HG03354 (cell line): ENCODE results near the gene NUBPL.
"Not testable (repeated sequence)": the region's sequence is repeated elsewhere in the genome, so short reads cannot be mapped to it uniquely, and the experiment has no call there.

Experiments
- ATAC-seq: cut with Tn5 transposase; IDR thresholded peaks from one replicate; pipeline ENCODE4 v1.9.1; 2021; ENCODE audit warnings: mild to moderate bottlenecking; ENCODE audit not compliant: unreplicated experiment, poor library complexity, severe bottlenecking

Gene NUBPL

DNA sequence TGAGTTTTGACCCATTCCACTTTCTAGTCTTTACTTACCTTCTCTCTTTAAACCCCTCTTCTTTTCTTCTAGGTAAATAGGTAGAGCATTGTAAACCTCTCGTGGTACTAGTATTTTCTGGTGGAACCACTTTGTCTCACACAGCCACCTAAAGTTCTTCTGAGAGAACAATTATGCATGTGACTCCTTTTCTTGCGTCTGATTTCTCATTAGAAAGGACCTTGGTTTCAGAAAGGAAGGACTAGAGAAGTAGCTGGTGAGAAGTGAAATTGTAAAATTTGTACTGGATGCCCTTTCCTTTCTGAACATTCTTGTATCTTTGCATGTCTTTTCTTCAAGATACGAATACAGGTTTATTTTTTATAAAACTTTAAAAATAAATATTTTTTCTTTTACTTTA is 99.0 kb downstream of the NUBPL start:
- ATAC-seq = peak; percentile 68

DNA sequence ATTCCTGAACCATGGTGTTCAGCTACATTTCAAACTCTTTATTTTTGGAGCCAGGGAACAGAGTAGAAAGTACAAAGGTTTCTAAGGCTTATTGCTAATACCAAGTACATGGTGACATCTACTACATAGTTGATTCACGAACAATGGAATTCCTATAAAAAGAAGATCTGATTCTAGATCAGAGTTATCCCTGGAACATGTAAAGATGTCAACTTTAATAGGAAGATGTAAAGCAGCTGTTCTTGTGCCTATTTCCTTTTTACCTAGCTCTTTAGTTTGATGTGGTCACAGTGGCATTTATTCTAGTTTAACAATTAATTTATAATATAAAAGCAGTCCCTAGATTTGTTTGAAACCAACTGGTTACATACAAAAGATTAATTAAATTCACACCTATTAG is 99.5 kb downstream of the NUBPL start:
- no peak for ATAC-seq

DNA sequence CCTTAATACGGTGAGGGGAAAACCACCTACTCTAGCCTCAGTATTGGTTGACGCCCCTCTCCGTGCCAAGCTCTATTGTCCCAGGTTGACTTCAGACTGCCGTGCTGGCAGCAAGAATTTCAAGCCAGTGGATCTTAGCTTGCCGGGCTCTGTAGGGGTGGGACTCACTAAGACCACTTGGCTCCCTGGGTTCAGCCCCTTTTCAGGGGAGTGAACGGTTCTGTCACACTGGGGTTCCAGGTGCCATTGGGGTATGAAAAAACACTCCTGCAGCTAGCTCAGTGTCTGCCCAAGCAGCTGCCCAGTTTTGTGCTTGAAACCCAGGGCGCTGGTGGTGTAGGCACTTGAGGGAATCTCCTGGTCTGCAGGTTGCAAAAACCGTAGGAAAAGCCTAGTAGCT is 107.1 kb downstream of the NUBPL start:
- ATAC-seq = no peak

DNA sequence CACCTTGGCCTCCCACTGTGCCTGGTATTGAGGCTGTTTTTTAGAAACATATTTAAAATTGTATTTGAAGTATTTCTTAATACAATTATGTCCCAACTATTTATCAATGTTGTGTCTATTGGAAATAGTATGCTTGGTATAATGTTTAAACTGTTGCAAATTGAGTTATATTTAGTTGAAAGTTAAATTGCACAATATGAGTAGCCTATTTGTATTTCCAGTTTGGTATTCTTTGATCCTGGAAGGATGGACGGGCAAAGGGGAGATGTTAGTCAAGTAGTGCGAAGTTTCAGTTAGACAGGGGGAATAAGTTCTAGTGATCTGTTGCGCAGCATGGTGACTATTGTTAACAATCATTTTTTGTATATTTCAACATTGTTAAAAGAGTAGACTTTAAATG is 111.5 kb downstream of the NUBPL start:
- no peak for ATAC-seq

DNA sequence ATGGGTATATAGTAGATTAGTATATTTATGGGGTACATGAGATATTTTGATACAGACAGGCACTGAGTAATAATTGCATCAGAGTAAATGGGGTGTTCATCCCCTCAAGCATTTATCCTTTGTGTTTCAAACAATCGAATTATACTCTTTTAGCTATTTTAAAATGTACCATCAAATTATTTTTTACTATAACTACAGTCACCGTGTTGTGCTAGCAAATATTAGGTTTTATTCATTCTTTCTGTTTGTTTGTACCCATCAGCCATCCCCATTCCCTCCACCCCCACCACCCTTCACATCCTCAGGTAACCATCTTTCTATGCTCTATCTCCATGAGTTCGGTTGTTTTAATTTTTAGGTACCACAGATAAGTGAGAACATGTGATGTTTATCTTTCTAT is 115.8 kb downstream of the NUBPL start:
- no peak for ATAC-seq

DNA sequence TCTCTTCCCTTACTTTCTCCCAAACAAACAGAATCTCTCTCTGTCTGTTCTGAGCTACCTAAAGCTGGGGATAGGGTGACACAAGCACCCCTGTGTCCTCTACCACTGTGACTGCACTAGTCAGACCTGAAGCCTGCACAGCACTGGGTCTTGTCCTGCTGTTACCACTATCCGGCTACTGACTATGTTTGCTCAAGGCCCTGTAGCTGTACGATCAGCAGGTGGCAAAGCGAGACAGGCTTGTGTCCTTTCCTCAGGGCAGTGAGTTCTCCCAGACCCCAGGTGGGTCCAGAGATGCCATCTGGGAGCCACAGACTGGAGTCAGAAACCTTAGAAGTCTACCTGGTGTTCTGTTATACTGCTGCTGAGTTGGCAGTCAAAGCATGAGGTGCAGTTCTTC is 116.4 kb downstream of the NUBPL start:
- ATAC-seq = no peak

DNA sequence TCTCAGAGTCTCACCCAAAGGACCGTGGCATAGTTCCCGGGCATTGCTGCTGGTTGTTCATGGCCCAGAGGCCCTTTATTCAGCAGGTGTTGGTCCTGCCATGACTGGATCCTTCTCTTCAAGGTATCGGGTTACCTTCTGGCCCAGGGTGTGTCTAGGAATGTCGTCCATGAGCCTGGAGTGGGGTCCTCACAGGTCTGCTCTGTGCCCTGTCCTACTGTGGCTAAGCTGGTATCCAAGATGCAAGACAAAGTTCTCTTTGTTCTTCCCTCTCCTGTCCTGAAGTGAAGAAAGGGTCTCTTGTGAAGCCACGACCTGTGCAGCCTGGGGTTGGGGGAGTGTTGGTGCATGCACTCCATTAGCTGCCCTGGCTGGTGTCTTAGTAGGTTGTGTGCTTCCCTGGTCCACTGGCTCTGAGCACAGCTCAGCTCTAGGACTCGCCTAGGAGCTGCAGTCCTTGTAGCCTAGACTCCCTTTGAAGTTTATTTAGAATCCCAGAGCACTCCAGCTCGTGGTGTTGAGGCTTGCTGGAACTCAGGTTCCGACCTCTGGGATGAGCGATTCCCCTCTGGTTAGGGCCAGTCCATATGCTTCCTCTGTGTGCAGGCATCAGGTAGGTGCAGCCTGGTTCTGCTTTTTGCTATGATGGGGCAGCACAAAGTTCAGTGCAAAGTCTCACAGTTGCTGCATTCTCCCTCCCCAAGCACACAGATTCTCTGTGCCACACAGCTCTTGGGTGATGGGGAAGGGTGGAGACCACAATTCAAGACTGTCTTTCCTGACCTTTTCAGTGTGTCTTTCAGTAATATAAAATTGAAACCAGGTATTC is 117.4 kb downstream of the NUBPL start:
- ATAC-seq = no peak

DNA sequence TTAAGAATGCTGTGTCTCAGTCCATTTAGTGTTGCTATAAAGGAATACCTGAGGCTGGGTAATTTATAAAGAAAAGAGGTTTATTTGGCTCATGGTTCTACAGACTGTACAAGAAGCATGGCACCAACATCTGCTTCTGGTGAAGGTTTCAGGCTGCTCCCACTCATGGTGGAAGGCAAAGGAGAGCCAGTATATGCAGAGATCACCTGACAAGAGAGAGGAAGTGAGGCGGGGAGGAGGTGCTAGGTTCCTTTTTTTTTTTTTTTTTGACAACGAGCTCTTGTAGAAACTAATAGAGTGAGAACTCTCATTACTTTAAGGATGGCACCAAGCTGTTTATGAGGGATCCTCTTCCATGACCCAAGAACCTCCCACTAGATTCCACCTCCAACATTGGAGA is 121.6 kb downstream of the NUBPL start:
- ATAC-seq = no peak

DNA sequence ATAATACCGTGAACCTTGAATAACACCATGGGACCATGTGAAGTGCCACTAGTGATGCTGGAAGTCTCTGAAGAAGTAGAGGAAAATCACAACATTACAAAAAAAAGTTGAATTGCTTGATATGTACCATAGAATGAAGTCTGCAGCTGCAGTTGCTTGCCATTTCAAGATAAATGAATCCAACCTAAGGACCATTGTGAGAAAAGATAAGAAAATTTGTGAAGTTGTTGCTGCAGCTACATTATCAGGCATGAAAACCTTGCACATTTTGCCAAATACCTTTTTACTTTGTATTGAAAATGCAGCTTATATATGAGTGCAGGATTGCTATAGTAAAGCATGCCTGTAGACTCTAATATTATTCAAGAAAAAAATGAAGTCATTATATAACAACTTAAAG is 126.5 kb downstream of the NUBPL start:
- ATAC-seq = no peak

DNA sequence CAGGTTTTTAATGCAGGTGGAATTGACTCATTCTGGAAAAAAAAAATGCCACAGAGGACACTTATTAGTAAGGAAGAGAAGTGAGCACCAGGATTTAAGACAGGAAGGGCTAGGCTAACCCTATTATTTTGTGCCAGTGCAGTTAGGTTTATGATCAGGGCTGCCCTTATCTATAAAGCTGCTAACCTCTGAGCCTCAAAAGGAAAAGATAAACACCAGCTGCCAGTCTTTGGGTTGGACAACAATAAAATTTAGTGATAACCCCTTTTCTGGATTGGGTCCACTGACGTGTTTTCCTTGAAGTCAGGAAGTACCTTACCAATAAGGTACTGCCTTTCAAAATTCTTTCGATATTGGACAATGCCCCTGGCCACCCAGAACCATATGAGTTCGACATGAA is 128.9 kb downstream of the NUBPL start:
- no peak for ATAC-seq

DNA sequence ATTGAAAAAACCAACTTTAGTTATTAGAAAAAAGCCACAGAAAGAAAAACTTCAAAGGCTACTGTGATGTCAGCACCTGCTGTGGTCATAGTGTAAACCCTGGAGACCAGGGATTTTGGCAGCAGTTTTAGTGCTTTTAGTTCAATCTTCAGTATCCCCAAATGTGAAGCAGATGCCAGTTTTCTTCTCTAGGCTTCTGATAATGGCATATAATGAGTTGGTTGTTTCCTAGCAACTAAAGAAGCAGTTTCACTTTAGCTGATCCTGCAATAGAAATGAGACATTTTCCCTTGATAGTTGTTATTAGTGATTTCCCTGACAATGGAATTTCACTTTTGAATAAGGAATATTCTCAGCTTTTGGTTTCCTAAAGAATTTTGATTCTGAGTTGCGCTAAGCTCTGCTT is 131.2 kb downstream of the NUBPL start:
- no peak for ATAC-seq

DNA sequence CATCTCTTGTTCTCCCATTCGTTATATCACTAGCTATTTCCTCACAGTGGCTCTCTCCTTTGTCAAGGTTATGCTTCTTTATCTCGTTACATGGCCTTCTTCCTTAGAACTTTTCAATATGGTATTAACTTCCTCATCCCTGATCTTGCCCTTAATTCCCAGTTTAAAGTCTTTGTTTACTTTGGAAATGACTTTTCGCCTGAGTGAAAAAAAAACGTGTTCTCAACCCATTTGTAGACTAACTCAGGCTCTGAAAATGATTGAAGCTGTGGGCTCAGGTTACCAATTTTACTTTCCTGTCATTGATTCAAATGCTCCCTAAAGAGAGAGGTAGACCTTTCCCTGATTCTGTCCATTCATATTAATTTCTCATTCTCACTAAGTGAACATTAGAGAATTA is 135.2 kb downstream of the NUBPL start:
- no peak for ATAC-seq

DNA sequence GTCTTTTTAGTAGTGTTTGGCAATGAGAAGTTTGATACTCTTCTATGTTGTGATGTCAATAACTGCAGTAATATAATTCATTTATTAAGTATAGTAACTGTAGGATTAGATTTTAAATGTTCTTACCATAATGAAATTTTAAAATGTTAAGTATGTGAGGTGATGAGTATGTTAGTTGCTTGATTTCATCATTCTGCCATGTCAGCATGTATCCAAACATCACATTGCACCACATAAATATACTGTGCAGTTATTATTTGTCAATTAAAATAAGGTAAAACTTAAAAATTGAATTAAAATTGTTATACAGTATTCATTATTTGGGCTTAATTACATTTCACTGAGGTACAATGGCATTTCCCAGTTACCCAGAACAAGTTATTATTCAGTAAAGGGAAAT is 138.6 kb downstream of the NUBPL start:
- no peak for ATAC-seq

DNA sequence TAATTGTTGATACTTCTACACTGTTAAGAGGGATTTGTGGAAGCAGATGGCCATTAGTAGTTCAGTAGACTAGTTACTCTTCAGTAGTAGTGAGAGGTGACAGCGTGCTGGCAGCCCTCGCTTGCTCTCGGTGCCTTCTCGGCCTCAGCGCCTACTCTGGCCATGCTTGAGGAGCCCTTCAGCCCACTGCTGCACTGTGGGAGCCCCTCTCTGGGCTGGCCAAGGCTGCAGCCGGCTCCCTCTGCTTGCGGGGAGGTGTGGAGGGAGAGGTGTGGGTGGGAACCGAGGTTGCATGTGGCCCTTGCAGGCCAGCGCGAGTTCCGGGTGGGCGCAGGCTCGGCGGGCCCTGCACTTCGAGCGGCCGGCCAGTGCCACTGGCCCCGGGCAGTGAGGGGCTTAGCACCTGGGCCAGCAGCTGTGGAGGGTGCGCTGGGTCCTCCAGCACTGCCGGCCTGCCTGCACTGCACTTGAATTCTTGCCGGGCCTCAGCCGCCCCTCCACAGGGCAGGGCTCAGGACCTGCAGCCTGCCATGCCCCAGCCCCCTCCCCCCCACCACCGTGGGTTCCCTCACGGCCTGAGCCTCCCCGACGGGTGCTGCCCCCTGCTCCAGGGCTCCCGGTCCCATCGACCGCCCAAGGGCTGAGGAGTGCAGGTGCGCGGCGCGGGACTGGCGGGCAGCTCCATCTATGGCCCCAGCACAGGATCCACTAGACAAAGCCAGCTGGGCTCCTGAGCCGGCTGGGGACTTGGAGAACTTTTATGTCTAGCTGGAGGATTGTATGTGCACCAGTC is 139.3 kb downstream of the NUBPL start:
- no peak for ATAC-seq

DNA sequence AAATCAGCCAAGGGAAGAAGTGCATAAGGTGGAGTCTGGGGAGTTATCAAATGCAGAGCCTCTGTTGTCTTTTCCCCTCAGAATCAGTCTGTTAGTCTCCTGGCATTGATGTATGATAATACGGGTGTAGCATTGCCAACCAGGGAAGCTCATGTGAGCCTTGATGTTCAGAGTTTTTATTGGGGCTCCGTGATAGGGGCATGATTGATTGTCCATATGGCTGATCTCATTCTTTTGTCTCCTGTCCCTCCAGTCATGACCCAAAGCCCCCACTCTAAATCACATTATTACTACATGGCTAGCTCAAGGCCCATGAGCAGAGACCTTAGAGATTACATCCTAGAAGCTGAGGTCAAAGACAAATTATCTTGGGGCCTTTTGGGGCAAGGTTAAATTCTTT is 140.9 kb downstream of the NUBPL start:
- no peak for ATAC-seq

DNA sequence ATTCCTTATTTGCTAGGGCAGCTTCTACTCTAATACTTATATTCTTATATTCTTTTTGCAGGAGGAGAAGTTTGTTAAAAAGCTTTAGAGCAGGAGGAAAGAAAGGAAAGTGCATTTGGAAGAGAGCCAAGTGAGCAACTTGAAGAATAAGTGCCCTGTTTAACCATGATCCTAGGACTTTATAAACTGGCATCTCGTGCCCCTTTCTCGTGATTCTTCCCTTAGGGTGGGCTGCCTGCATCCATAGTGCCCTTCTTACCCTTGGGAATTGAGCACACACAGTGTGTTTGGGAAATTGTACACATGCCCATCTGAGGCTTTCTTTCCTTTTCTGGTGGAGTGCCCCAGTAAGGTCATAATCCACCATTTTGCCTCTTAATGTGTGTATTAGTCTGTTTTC is 141.9 kb downstream of the NUBPL start:
- no peak for ATAC-seq

DNA sequence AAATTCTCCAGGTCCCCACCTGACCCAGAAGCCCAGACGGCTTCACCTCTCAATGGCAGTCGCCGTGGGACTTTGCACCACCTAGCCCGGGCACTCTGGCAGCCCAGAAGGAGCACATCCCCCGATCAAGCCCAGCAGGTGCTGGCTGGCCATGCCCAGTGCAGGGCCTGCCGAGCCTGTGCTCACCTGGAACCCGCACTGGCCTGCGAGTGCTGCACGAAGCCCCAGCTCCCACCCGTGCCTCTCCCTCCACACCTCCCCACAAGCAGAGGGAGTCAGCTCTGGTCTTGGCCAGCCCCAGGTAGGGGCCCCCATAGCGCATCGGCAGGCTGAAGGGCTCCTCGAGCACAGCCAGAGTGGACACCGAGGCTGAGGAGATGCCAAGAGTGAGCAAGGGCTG is 144.5 kb downstream of the NUBPL start:
- no peak for ATAC-seq

DNA sequence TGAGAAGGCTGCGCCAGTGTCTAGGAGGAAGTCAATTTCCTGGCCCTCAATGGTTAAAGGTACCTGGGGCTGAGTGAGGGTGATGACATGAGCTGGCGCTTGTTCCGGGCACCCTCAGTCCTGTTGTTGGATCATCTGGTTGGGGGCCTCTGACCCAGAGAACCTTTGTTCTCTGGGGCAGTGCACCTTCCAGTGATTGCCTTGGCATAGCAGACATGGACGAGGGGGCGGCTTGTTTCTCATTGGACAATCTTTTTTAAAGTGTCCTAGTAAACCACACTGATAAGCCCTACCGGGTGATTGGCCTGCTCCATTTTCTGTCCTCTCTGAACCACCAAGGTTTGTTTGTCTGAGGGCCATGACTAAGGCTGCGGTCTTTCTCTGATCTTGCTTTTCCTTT is 147.5 kb downstream of the NUBPL start:
- not testable (repeated sequence) for ATAC-seq

DNA sequence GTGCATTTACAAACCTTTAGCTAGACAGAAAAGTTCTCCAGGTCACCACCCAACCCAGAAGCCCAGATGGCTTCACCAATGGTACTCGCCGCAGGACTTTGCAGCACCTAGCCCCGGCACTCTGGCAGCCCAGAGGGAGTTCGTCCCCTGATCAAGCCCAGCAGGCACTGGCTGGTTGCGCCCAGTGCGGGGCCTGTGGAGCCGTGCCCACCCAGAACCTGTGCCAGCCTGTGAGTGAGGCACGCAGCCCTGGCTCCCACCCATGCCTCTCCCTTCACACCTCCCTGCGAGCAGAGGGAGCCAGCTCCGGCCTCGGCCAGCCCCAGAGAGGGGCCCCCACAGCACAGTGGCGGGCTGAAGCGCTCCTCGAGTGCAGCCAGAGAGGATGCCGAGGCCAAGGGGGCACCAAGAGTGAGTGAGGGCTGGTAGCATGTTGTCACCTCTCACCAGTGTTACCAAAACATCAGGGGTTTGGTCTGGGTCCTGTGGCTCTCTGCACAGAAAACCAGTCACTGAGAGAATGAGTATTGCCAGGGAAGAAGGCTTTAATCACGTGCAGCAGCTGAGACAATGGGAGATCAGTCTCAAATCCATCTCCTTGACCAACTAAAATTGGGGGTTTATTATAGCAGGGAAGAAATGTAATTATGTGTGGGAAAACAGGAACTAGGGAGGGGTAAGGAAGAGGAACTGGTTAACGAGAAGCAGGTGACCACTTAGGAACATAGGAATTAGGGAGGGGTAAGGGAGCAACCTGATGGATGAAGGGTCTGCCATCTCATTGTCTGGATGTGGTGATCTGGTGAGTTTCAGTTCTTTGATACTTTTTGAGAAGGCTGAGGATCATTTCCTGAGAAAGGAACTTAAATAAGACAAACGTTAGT is 151.3 kb downstream of the NUBPL start:
- ATAC-seq = no peak

DNA sequence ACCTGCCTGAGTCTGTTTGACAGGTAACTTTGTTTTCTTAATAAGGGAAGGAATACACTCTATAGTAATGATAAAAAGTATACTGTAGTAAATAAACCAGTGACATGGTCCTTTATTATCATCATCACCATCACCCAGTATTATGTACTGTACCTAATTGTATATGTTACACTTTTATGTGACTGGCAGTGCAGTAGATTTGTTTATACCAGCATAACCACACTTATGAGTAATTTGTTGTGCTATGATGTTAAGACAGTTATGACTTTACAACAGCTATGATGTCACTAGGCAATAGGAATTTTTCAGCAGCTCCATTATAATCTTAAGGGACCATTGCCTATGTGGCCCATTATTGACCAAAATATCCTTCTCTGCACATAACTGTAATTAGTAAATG is 155.0 kb downstream of the NUBPL start:
- ATAC-seq = no peak
